ENCODE data around the gene FOXP1.

The FOXP1 gene

DNA sequence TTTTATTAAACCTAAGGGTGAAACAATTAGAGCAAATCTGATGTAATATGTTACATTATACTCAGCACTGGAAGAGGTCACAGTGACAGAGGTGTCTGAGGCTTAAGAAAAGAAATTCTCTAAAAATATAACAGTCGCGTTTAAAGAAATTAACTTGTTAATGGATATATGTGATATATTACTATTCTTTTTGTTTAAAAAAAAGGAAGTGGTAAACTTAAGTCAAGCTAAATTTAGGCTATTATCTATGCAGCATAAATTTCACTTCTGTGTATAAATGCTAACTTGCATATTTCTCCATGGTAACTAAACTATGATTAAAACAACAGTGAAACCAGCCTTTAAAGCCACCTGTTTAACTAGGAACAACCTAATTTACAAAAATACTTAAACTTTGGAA lies 191.3 kb downstream of the FOXP1 start:
- no peak for DNase-seq

DNA sequence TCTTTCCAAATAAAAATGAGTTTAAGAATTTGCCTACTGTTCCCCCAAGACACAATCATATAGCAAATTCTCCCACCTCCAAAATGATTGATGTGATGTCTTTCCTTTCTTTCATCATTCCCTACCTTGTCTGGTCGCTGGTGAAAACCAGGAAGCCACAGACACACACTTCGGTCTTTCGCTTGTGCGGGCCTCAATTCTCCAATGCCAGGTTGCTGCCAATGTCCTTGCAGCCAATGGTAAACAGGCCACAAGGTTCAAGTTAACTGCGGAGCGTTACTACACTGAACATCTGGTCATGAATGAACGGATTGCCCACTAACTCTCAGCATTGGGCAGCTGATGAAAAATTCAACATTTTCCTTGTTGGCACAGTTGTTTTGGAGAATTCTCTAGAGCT lies 192.2 kb downstream of the FOXP1 start:
- no peak for DNase-seq

DNA sequence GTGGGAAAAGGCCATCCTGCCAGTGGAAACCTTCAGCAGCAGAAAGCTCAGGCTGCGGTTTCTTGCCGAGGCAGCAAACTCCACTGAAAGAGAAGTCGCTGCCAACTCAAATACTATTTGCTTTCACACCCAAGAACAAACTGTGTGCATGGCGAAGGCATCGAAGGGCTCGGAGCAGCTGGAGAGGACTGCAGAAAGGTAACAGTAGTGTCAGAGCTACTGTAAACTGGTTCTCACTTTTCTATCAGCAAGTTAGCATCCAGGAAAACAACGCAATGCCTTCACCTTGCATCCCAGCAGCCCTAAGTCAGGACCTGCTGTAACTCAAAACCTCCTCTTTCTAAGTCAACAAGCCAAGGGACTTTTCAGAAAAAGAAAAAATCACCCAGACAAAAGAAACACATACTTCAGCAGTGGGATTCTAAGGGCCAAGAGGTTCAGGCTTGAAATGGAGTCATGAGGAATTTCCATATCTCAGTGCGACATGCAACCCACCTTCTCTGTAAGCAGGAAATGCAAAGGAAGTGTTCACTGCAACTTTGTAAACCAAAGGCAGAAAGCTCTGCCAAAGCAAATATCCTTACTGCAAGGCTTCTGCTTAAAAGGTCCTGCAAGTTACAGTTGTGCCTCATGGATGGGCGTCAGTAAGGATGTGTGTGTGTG lies 193.5 kb downstream of the FOXP1 start:
- no peak for DNase-seq

DNA sequence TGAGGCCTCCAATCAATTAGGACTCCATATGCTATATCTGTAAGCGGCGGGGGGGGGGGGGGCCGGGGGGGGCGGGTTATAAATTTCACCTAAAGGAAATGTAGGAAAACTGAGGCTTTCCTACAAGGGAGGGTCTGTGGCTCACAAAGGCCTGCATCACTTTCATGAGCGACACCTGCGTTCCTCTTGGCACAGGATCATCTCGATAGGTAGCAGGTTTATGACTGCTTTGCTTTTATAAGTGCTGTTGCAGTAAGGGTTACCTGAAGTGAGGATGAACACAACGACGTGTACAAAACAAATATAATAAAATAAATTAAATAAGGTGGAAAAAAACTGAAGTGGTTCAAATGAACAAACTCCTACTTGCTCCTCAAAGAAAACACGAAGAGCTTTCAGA lies 194.3 kb downstream of the FOXP1 start:
- DNase-seq: no peak

DNA sequence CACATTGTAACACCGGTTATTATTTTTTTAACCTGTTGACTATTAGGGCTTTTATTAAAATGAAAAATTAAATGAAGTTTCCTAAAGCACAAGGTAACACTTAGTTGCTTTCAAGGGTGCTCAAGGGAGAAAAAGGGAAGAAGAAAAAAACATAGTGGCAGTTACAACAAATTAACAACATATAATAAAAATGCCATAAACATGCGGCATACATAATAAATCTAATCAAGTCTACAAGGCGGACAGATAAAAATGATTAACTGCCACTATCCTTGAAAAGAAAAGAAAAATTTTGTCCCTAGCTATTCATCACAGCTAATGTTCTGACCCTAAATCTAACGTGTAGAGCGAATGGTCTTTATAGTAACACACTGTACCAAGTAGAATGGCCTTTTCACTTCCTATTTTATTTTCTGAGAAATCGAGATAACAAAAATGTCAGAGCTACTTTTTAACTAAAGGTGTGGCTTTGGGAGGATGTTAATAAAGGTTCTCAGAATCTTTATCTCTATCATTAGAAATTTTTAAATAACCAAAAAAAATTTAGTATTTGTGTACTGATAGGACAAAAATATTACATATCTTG lies 194.9 kb downstream of the FOXP1 start:
- DNase-seq: no peak

DNA sequence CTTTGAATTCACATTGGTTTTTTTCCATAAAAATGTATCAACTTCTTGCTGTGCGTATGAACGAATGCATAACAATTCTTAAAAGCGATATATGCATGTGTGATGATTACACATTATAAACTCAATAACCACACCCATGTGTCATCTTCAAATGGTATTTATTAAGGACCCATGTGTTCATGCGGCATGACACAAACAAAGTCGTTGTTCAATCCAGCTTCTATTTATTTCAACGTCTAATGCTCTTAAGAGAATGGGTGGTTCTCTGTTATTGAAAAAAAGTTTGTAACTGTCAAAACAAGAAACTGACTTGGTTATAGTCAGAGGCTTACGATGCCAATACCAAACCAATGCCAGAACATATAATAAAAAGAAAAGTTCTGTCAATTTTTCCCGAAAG lies 195.9 kb downstream of the FOXP1 start:
- no peak for DNase-seq

DNA sequence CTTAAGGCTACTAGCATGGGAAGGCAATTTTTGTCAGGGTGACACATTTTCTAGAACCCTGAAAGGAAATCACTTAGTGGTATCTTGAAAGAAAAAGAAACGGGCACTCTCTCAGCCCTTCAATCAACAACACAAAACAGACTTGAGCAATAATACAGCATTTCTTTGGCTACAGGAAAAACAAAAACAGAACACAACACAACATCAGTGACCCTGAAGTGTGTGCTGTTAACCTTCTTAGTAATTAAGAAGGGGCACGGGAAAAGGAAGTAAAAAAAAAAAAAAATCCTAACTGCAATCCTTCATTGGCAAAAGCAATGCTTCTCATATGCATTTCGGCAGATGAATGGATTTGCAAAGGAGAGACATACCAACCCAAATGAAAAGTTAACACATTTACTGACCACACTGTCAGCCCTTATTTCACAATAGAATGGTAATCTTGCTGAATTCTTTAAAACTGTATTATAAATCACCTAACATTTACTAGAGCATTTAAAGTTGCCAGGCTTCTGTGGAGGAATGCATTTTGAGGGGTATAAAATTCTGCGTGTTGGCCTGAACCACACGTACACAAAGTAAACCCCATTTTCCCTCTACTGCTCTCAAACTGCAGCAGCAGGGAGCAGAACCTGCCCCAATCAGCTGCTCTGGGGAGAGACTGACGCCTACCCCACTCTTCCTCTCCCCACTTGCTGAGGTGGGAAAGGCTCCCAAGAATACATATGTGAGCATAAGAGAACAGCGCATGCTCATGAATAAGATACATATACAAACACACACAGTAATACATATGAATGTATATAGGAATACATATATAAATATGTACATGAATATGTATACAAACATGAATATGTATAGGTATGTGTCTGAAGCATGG lies 198.5 kb downstream of the FOXP1 start:
- DNase-seq: no peak

DNA sequence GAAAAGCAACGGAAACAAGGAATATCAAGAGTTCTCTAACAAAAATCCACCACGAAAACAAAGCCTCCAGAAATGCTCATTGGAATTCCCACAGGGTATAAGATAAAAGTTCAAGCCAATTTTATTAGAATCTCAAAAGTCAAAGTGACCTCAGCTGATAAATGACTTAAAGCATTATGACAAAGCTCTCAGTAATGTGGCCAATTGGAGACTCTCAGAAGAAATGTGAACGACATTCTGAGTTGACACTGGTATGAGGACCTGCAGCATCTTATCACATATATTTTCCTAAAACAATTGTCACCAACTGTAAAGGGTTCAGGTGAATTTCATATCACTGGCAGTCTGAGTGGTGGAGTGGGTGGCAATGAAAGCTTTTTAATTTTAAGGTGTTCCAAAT lies 199.1 kb downstream of the FOXP1 start:
- no peak for DNase-seq

DNA sequence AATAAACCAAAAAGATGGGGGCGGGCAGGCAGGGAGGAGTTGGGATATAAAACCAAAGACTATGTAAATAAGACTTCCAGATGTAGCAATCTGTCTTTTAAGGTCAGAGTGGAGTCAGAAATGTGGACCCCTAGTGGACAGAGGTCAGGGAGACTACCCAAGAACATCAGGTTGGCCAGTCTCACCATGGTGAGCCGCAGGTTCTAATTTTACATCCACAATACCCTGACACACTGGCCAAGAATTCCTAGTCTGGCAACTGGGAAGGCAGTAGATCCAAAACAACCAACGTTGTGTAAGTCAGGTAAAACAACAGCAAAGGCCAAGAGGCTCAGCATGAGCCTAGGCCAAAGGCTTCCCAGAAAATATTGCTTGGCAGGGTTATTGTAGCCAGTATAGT lies 203.4 kb downstream of the FOXP1 start:
- no peak for DNase-seq

DNA sequence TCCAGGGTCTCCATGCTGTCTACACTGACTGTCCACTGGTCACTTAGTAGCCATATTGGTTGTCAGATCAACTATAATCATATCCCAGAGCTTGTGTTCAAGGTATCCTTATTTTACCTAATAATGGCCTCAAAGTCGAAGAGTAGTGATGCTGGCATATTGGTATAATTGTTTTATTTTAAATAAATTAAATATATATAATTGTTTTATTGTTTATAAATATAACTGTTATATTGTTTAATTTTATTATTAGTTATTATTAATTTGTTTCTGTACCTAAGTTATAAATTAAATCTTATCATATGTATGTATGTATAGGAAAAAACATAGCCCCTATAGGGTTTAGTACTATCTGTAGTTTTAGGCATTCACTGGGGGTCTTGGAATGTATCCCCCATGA lies 205.0 kb downstream of the FOXP1 start:
- no peak for DNase-seq

DNA sequence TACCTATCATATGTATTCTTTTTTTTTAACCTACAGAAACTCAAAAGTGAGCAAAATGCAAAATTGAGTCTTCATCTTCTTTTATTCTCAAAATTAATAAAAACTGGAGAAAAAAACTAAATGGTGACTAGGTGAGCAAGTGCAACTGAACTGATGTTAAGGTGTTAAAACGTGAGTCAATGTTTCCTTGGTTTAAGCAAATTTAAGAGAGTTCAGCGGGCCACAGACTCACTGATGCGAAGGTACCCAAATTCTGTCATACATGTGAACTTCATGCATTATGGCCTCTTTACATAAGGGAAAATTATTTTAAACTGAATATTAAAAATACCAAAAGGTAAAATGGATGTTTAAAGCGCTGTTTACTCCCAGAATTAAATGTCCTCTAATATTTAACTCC lies 206.6 kb downstream of the FOXP1 start:
- DNase-seq: no peak

DNA sequence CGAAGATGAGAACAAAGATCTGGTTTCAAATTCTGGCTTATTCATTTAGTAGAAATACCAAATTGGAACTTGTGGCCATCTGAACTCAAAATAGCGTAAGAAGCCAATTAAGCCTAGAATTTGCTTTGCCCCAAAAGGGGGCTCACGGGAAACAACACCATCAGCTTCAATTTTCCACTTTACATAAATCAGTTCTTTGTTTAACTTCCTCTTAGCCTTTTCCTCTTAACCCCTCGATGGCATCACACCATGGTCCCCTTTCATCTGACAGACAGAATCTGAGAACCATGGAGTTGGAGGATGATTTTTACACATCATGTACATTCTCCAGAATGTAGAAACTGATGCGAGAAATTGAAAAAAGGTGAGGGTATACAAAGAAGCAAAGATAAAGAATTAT lies 207.0 kb downstream of the FOXP1 start:
- no peak for DNase-seq

DNA sequence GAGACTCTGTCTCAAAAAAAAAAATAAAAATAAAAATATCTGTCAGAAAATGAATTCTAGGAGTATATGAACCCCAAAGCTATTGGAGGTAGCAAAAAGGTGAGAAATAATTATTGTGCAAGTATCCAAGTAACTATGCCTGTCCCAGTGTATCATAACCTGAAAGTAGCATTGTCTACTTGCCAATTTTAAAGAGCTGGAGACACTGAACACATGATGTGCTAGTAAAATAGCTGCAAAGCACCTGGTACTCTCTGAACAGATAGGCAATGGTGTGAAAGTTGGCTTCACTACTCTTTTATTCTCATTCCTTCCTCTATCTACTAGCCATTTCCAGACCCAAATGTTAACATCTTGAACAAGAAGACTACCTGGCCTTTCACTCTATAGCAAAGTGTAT lies 208.9 kb downstream of the FOXP1 start:
- DNase-seq: no peak

DNA sequence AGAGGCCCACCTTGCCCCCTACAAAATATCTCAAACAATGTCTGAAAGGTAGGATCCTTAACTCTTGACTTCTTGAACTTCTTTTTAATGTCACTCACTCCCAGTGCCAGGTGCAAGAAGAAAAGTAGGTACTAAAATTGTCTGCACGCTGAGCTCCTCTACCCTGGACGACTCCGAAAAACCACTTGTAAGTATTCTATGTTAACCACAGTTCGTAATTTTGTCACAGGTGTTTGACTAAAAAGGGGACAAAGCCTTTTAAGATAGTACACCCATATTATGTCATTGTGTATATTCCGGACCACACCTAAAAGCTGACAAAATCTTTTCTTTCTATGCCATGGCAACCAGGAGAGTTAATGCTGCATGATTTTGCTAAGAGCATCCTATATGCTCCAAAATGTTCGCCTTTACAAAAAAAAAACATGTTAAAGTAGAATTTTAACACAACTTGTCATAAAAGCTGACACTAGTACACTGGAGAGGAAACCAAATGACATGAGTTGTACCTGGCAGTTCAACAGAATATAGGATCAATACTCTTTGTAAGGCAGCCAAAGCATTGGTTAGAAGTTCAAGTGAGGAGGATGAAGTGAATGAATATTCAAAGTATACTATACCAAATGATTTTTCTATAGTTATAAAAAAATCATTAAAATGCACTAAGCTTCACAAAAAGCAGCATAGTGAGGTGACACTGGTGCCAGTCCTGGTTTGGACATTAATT lies 210.5 kb downstream of the FOXP1 start:
- no peak for DNase-seq

DNA sequence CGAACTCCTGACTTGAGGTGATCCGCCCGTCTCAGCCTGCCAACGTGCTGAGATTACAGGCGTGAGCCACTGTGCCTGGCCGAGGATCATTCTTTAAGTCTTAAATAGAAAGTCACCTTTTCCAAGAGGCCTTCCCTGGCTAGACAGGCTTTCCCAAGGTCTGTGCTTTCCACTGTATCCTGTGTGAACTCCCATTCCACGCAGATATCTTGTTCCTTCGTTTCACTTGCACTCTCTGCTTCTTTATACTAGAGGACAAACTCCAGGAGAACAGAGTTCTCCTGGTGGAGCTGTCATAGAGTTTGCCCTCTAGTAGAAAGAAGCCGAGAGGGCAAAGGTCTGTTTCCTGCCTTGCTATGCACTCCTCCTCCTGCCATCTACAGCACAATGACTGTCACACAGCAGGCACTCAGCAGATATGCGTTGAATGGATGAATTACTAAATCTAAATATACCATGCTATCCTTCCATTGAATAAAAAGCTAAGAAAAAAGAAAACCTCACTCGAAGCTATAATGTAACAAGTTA lies 211.2 kb downstream of the FOXP1 start:
- DNase-seq: no peak

DNA sequence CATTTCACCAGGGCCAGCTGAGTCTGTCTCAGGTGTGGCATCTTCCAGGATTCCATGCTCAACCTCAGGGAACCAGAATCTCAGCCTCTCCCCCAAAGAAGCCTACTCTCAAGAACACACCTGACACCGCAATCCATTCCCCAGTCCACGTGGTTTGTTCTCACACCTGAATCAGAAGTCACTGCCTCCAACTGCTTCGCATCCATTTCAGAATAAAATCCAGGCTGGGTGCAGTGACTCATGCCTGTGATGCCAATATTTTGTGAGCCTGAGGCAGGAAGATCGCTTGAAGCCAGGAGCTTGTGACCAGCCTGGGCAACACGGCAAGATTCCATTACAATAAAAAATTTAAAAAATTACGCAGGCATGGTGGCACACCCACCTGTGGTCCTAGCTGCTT lies 212.2 kb downstream of the FOXP1 start:
- DNase-seq: no peak

DNA sequence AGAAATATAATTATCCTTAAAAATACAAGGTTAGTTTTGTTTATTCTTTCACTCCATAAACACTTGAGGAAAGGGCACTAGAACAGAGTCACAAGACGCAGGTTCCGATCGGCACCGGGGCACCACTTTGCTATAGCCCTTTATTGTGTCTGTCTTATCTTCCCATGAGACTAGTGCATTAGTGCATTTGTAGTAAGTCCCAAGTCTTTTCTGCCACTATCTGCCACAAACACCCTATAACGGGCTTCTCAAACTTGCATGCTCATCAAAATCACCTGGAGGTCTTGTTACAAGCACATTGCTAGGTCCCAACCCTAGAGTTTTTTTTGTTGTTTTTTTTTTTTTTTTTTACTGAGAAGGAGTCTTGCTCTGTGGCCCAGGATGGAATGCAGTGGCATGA lies 213.1 kb downstream of the FOXP1 start:
- DNase-seq: no peak

DNA sequence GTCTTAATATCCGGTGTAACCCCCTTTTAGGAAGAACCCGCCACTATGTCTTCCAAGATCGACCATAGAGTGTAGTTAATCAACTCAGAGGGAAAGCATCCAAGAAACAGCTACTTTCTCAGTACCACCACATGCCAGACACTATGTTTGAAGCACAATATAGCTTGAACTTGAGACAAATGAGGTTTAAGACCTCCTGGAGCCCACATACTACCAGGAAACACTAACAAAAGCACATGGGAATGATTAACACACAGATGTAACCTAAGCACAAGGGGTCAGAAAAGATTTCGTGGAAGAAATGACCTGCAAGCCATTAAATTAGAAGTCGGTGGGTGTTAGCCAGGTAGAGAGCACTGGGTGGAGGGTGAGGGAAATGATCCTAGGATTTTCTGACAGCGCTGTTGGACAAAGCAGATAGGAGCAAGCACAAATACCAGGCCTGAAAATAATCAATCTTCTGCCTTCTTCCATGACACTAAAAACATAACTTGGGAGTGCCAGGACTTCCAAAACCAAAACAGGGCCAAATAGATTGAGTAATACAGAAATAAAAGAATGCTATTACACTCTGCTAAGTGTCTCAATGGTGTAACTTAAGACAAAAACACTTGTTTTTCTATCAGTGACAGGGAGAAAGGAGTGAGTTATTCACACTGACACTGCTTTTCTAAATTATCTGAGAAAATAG lies 213.7 kb downstream of the FOXP1 start:
- no peak for DNase-seq

DNA sequence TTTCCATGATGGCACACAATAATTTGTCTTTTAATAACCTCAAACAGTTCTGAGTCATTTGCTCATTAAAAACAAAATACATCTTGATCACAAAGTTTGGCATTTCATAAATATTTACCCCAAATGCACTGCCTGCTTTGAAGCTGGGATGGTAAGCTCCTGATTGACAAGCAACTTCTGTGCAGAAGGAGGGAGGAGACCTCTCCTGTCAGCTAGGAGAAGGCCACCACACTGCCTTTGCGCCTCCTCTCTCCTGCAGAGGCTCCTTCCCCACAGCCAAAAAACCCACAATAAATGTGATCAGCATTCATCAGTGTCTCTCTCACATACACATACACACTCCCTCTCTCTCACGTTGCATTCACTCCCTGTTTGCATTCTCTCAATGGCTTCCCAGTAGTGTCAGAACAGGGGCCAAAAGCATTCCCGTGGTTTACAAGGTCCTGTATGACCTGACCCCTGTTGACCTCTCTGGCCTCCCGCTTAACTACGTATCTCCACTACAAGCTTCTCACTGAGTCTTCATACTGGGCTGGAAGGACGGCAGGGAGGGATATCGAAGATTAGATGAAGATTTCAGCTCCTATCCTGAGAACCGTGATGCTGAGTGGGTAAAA lies 216.4 kb downstream of the FOXP1 start:
- no peak for DNase-seq

DNA sequence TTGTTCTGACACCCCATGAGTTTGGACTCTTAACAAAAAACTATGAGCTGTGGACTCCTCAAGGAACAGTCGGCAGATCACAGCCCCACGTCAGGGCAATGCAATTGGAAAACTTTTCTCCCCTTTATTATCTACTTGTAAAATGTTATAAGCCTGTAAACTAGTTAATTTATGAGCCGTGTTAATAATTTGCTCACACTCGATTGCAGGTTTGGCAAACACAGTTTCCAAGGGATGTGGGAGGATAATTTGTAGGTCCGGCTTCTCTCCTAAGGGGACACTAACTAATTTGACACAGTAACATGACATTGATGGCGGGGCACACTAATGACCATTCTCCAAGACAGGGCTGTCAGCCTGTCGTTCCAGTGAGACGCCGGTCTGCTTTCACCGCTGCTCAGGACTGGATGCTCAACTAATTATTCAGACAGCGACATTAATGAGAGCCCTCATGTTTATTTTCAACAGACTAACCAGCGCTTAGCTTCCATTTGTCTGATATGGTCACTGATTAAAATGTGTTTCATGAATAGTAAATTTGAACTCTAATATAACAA lies 222.1 kb downstream of the FOXP1 start:
- no peak for DNase-seq

DNA sequence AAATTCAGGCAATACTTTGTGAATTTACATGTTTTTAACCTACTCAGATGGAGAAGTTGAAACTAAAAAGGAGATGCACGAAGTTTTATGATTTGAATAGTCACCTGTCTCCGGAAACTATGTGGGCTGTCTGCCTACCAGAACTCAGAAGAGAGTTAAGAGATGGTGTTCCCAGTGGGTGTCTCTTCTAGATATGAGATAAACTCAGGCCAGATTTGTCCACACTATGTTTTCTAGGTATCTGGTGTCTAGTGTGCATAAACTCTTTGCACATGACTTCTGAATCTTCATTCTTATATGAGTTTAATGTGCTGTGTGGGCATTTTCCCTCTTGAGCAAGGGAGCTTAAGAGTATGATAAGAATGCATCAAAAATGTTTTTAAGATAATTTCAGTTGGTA lies 222.8 kb downstream of the FOXP1 start:
- DNase-seq: no peak

DNA sequence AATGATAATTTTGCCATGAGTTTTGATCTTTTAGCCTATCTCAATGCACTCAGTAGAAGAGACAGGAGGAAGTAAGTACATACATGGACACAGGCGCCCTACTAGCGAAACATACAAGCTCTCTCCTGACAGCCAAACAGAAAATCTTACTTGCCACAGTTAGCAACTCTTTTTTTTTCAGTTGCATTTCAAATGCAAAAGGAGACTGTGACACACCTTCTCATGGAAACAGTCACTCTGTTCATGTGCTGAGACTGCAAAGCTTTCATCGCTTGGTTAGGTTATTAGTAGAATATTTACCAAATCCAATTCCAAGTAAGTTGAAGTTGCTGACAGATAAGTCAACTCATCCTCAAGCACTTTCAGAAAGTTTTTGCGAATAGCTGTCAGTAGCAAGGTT lies 223.3 kb downstream of the FOXP1 start:
- no peak for DNase-seq

All from NCI-H2171 (cell line).